WTC11 (cell line): ENCODE data around the gene SYNJ2. TPM values are rescaled to one million over a fixed set of nuclear protein-coding genes. Genes with fewer than 3 reads are reported as not detected.

Experiments
- ATAC-seq: fragments of 200-7000 bp; cut with Tn5 transposase; 2 replicates; pipeline ENCODE4 v1.10.0; 2021; ENCODE audit warnings: mild to moderate bottlenecking, moderate library complexity
- CTCF ChIA-PET: fragments of 300-600 bp; sonication (Branson Sonifier 250); formaldehyde crosslinking; loops from one replicate; lab custom pipeline; 2021; ENCODE audit warnings: antibody characterized with exemption; lab: Charles Lee
- POLR2A ChIA-PET: fragments of 350-600 bp; sonication (Branson Sonifier 250); formaldehyde crosslinking; loops from one replicate; lab custom pipeline; 2021; ENCODE audit warnings: antibody characterized with exemption; lab: Charles Lee
- DNase-seq: peaks from one replicate; pipeline ENCODE4 v3.0.0; 2021; ENCODE audit warnings: low spot score
- H3K27ac Mint-ChIP-seq: 2 replicates; pipeline ENCODE4 v1.8.0; 2021; ENCODE audit warnings: mixed read lengths
- H3K27me3 Mint-ChIP-seq: 2 replicates; pipeline ENCODE4 v1.8.0; 2021; ENCODE audit warnings: low read depth, mild to moderate bottlenecking, moderate library complexity, mixed read lengths
- H3K36me3 Mint-ChIP-seq: 2 replicates; pipeline ENCODE4 v1.8.0; 2021; ENCODE audit warnings: mixed read lengths
- H3K4me1 Mint-ChIP-seq: 2 replicates; pipeline ENCODE4 v1.8.0; 2022; ENCODE audit warnings: mixed read lengths
- H3K4me3 Mint-ChIP-seq: 2 replicates; pipeline ENCODE4 v1.8.0; 2021; ENCODE audit warnings: mild to moderate bottlenecking, moderate library complexity, mixed read lengths
- H3K9me3 Mint-ChIP-seq: 2 replicates; pipeline ENCODE4 v1.8.0; 2021; ENCODE audit warnings: mixed read lengths
- ATF6 ChIP-seq: sonication (generic); formaldehyde crosslinking; IDR thresholded peaks from 2 replicates; pipeline ENCODE4 v1.8.1; 2023; ENCODE audit warnings: mild to moderate bottlenecking, missing genetic modification reagents
- CREM ChIP-seq: sonication (generic); formaldehyde crosslinking; IDR thresholded peaks from 2 replicates; pipeline ENCODE4 v1.8.1; 2022; ENCODE audit warnings: mild to moderate bottlenecking, missing genetic modification reagents, moderate library complexity
- E2F4 ChIP-seq: sonication (generic); formaldehyde crosslinking; IDR thresholded peaks from 2 replicates; pipeline ENCODE4 v1.8.1; 2022; ENCODE audit warnings: low read depth, mild to moderate bottlenecking, moderate library complexity, missing genetic modification reagents, borderline replicate concordance
- EMX1 ChIP-seq: fragments of 250-450 bp; sonication (Bioruptor Pico); IDR thresholded peaks from 2 replicates; pipeline ENCODE4 v1.8.0; 2021; ENCODE audit warnings: mild to moderate bottlenecking
- ERG ChIP-seq: fragments of 250-450 bp; sonication (Bioruptor Pico); IDR thresholded peaks from 2 replicates; pipeline ENCODE4 v1.8.0; 2021; ENCODE audit warnings: mild to moderate bottlenecking
- ESRRA ChIP-seq: sonication (generic); formaldehyde crosslinking; IDR thresholded peaks from 2 replicates; pipeline ENCODE4 v1.8.1; 2022; ENCODE audit warnings: mild to moderate bottlenecking, missing genetic modification reagents, borderline replicate concordance
- GABPB1 ChIP-seq: sonication (generic); formaldehyde crosslinking; IDR thresholded peaks from 2 replicates; pipeline ENCODE4 v1.8.1; 2023; ENCODE audit warnings: mild to moderate bottlenecking, missing genetic modification reagents
- KAT7 ChIP-seq: sonication (generic); formaldehyde crosslinking; IDR thresholded peaks from 2 replicates; pipeline ENCODE4 v1.8.1; 2023; ENCODE audit warnings: missing genetic modification reagents, mild to moderate bottlenecking, borderline replicate concordance
- OVOL2 ChIP-seq: fragments of 250-450 bp; sonication (Bioruptor Pico); IDR thresholded peaks from 2 replicates; pipeline ENCODE4 v1.9.0; 2021; ENCODE audit warnings: mild to moderate bottlenecking, borderline replicate concordance
- RORB ChIP-seq: fragments of 250-450 bp; sonication (Bioruptor Pico); IDR thresholded peaks from 2 replicates; pipeline ENCODE4 v1.9.0; 2021; ENCODE audit warnings: mild to moderate bottlenecking
- STAT6 ChIP-seq: sonication (generic); formaldehyde crosslinking; conservative IDR thresholded peaks from 2 replicates; pipeline ENCODE4 v1.8.1; 2023; ENCODE audit warnings: mild to moderate bottlenecking, low read depth, missing genetic modification reagents, moderate library complexity
- TP53 ChIP-seq: sonication (generic); formaldehyde crosslinking; IDR thresholded peaks from 2 replicates; pipeline ENCODE4 v1.8.1; 2023; ENCODE audit warnings: mild to moderate bottlenecking, missing genetic modification reagents
- USF1 ChIP-seq: sonication (generic); formaldehyde crosslinking; IDR thresholded peaks from 2 replicates; pipeline ENCODE4 v1.8.0; 2022; ENCODE audit warnings: mild to moderate bottlenecking, missing genetic modification reagents
- ZNF263 ChIP-seq: sonication (generic); formaldehyde crosslinking; IDR thresholded peaks from 2 replicates; pipeline ENCODE4 v1.8.1; 2022; ENCODE audit warnings: low read depth, mild to moderate bottlenecking, moderate library complexity, missing genetic modification reagents
- total RNA-seq: library from RNA; stranded (reverse); gene quantifications from 3 replicates; pipeline ENCODE4 v1.2.3, GENCODE V29; 2021

SYNJ2 gene
- total RNA-seq, 1 experiment from 2014 or later, result 15.3 TPM

- DNase-seq (no peak), ATAC-seq (no peak; the same call in 1 of the 2 replicates)
- peaks cover 7% of the 10 kb centered on the region for H3K9me3 Mint-ChIP-seq
- H3K4me1 Mint-ChIP-seq, result peaks cover 58% of the 10 kb centered on the region
- no peak overlapping the region for H3K4me3 Mint-ChIP-seq
- TF ChIP-seq USF1 (CRISPR knock-in tag), result no peak
- no peak for TF ChIP-seq TP53 (CRISPR knock-in tag)
- H3K36me3 Mint-ChIP-seq, result peaks cover 7% of the 10 kb centered on the region
- POLR2A ChIA-PET, result interaction anchor here (0.6 to 1.0 kb wide), 4 partner anchors 17 to 571 kb away, joined by 3 to 4 read pairs (median 3); no protein-coding TSS in a partner anchor
- no peaks in the 10 kb centered on the region for H3K27me3 Mint-ChIP-seq
- H3K27ac Mint-ChIP-seq, result peak overlapping the region; percentile 34; the same call in 1 of the 2 replicates
- CTCF ChIA-PET, result interaction anchor here (0.6 to 2.9 kb wide), 7 partner anchors 9 to 428 kb away, joined by 3 to 17 read pairs (median 3); partner anchors contain the start of gene SYNJ2
Measured at GRCh38 chr6:157999168-158000051, 17.7 kb downstream of the SYNJ2 start.

- H3K4me3 Mint-ChIP-seq, result no peak overlapping the region
- no peaks in the 10 kb centered on the region for H3K27me3 Mint-ChIP-seq
- CTCF ChIA-PET, result interaction anchor here (0.6 to 2.9 kb wide), 4 partner anchors 26 to 430 kb away, joined by 3 to 17 read pairs (median 6); no protein-coding TSS in a partner anchor
- no peak overlapping the region for H3K27ac Mint-ChIP-seq
- ATAC-seq (no peak), DNase-seq (no peak)
- H3K36me3 Mint-ChIP-seq, result peaks cover 7% of the 10 kb centered on the region
- peaks cover 56% of the 10 kb centered on the region for H3K4me1 Mint-ChIP-seq
- TF ChIP-seq STAT6 (CRISPR knock-in tag) (no peak), KAT7 (CRISPR knock-in tag) (no peak), OVOL2 (CRISPR knock-in tag) (no peak), ESRRA (no peak), GABPB1 (no peak), CREM (CRISPR knock-in tag) (no peak), E2F4 (no peak), ERG (CRISPR knock-in tag) (no peak), RORB (no peak), ZNF263 (CRISPR knock-in tag) (no peak), ATF6 (CRISPR knock-in tag) (no peak), EMX1 (CRISPR knock-in tag) (no peak)
- H3K9me3 Mint-ChIP-seq, result peaks cover 7% of the 10 kb centered on the region
- POLR2A ChIA-PET, result interaction anchor here (0.6 to 1.0 kb wide), 3 partner anchors 32 to 572 kb away, joined by 3 to 4 read pairs (median 3); no protein-coding TSS in a partner anchor
Measured at GRCh38 chr6:158000530-158001307, 19.1 kb downstream of the SYNJ2 start.
